Suppressor macrophage treated with lipopolysaccharide for 1 hour (primary cell): ENCODE results near the gene CXCL10.
"Not testable (repeated sequence)": the region's sequence is repeated elsewhere in the genome, so short reads cannot be mapped to it uniquely, and the experiment has no call there.

Experiments
- DNase-seq, 3 donors: peaks; one replicate each; pipeline ENCODE4 v3.0.0-alpha.2; 2020 to 2022

Gene CXCL10

DNA sequence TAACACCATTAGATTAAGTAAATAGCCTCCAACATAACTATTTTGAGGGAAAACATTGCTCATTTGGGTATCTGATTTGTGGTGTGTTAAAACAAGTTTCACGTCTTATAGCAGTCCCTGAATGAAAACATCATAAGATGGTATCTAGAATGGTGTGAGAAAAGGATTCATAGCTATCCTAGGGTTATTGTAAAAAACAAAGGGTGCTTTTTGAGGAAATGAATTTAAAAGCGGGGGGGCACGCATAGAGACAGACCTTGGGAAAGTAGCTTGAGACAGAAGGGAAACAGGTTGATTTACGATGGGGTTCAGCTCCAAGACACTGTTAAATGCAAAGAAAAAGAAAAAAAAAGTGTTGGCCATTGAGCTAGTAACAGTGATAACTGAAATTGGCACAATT, 768 bp upstream of the CXCL10 start:
- peak; percentile 53 to 73 (median 53) for DNase-seq

GRCh38 chr4:76022677-76023076, 620 bp downstream of the CXCL10 start:
- peak in 2 of 3 donors; percentile 36 to 85 for DNase-seq

- peak in 2 of 3 donors; percentile 46 to 88 for DNase-seq
These were observed 1.3 kb downstream of the CXCL10 start for GRCh38 chr4:76022031-76022430.

GRCh38 chr4:76017056-76017686, 6.1 kb downstream of the CXCL10 start:
- no peak for DNase-seq

- DNase-seq, result no peak
These were observed 6.9 kb downstream of the CXCL10 start for GRCh38 chr4:76016393-76016792.

DNA sequence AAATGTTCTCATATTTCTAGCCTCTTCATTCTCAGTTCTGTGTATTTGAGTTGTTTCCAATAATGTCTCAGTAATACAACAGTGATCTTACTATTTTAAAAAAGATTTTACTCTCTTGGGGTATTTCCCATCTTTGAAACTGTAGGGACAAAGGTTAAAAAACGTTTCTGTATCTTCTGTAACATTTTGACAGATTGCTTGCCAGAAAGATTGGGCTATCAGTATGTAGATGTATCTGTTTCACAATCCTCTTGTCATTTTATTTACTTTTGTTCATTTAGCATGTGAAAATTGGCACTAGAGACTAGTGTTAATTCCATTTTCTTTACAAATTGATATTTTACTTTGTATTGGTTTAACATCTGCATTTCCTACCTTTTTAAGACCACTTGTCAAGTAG, 9.8 kb downstream of the CXCL10 start:
- DNase-seq, result no peak

- DNase-seq, result no peak
These were observed 10.9 kb downstream of the CXCL10 start for GRCh38 chr4:76012388-76012801.

DNA sequence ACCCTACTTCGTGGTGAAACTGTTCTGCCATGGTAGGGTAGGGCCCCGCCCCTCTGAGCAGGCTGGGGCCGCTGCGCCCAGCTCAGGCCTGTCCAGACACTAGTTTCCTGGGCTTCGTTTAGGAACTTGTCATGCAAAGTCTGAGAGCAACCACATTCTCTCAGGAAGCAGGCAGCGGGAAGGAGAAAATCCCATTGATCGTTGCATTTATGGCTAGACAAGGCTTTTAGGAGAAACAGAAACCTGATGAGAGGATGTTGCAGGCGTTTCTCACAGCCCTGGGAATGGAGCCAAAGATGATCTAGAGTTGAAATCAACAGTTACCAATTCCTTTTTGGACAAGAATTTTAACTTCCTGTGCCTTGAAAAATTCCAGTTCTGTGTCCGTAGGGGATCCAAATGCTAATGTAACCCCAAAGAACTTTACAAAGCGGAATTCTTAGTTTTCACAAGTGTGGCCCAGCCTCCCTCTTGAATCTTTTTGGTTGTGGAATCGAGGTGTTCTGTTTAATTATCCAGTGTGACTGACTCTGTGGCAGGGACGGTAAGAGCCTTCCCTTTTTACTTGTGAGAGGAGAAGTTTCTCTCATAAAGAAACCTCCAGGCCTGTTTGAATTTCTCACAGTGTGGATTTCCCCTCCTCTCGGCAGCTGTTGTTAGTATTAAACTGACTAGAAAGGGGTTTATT, 11.5 kb downstream of the CXCL10 start:
- peak; percentile 79 to 98 (median 87) for DNase-seq

DNA sequence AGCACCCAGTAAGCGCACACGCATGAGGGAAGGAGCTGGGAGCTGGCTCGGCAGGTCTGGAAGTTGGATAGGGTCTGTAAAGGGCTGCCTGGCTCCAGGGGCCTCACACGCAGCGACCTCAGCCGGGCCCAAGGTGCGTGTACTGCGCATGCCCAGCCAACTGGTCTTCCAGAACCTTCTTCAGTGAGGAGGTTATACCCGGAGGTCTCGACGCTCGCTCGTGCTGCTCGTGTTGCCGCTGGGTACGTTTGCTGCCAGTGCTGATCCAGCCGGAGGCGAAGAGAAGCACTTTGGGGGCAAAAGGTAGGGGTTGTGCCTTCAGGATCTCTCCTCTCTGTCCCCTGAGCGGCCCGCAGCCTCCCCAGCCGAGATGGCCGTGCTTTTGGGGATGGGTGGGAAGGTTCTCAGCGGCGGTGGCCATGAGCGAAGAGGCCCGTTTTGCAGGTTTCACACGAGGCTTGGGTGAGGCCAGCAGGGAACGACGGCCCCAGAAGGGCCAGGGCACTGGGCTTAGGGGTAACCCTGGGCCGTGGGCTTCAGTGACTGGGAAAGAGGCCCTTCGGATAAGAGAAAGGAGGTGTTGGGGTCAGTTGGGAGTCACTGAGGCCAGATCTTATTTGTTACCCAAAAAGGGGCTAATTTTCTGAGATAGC, 12.2 kb downstream of the CXCL10 start:
- DNase-seq, result no peak

- DNase-seq, result no peak
These were observed 12.7 kb downstream of the CXCL10 start for GRCh38 chr4:76010576-76010975.

DNA sequence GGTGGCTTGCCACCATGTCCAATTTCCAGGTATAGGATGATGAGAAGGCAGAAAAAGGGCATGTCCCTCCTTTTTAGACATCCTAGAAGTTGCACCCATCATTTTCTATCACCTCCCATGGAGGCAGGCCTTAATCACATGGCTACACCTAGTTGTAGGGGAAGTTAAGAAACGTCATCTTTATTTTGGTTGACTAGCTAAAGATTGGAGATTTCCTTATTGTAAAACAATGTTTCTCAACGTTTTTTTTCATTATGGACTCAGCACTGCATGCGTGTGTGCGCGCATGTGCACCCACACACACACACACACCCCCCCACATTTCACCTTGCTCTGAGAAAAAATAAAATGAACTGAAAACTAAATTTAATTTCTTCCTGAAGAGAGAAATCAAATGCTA, 14.0 kb downstream of the CXCL10 start:
- peak; percentile 36 to 73 (median 44) for DNase-seq

GRCh38 chr4:76007089-76007862, 16.0 kb downstream of the CXCL10 start, which contains the start of gene CXCL9:
CXCL9 (minus strand) TSS chr4:76007509; CDS start chr4:76007449, 60 bp downstream.
- DNase-seq, result peak in 1 of 3 donors; percentile 76

DNA sequence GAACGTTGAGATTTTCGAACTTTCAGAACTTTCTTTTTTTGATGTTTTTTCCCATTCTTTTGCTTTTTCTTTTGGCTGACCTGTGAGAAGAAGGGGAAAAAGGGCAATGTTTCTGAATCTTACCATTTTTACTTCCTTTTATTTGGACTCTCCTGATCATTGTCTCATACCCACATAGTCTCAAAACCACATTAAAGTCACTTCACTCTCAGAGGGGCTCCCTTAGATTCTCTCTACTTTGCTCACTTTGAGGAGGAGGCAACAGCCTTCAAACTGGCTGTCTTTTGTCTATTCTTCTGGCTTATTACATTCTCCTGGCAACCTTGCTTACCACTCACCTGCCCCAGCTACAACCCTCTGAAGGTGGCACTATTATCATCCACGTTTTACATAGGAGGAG, 19.7 kb downstream of the CXCL10 start:
- no peak for DNase-seq

- DNase-seq, result peak; percentile 63 to 79 (median 73)
These were observed 20.3 kb downstream of the CXCL10 start for GRCh38 chr4:76003035-76003434.

GRCh38 chr4:76002176-76002575, 21.1 kb downstream of the CXCL10 start:
- peak; percentile 67 to 82 (median 72) for DNase-seq

GRCh38 chr4:76001700-76002099, 21.6 kb downstream of the CXCL10 start:
- DNase-seq, result peak; percentile 56 to 71 (median 59)

DNA sequence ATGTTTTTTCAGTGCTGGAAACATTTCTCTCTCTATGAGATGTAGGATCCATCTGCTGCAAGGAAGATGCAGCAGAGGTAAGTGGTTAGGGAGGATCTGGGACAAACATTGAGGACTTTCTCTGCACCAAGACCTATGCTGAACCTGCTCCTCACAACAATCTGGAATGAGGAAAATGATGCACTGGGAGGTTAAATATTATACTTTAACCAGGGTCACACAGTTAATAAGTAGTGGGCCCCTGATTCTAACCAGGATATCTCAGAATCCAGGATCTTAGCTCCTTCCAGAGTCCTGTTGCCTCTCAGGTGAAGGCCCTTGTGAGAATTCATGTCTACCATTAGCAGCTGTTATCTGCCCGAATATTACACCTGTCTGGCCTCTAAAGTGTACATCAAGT, 23.0 kb downstream of the CXCL10 start:
- no peak for DNase-seq

GRCh38 chr4:75998525-75999147, 24.7 kb downstream of the CXCL10 start:
- DNase-seq, result not testable (repeated sequence)

DNA sequence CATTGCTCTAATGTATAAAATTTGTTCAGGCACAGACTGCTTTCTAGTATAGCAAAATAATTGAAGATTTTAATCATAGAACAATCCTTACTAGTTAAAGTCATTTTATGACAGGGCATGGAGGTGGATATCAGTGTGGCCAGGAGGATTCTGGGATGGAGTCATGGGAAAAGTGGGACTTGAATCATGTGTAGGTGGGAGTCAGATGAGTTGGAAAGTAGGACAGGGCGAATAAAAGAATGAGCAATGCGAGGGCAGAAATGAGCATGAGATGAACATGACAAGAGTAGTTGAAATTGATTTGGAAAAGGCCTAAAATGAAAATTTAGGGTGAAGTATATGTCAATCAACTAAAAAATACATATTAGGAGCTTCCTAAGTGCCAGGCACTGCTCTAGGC, 25.4 kb downstream of the CXCL10 start:
- DNase-seq, result no peak

DNA sequence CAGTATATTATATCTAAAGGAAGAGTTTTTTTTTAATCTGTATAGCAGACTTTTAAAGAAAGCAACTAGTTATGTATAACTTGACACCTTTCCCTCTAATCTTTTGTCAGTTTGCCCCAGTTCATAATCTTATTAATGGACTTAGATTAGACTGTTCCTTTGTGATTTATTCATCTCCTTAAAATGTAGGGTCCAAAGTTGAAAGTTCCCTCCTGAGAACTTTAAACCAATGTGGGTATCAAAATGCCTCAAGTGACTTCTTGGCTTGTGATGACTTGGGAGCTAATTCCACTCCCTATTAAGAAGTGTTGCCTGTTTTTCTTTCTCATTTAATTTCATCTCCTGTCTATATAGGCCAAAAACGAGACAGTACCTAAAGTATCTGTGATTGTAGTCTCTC, 26.2 kb downstream of the CXCL10 start:
- no peak for DNase-seq

DNA sequence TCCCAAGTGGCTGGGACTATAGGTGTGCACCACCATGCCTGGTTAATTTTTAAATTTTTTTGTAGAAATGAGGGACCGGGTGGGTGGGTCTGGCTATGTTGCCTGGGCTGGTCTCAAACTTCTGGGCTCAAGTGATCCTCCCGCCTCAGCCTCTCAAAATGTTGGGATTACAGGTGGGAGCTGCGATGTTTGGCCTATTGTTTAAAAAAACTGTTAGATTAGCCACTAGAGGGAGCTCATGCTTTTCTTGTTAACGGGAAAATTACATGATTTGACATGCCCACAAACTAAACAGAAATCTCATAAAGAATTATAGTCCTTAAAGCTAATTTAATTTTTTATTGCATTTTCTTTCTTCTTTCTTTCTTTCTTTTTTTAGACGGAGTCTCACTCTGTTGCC, 27.6 kb downstream of the CXCL10 start:
- DNase-seq, result peak; percentile 80 to 91 (median 86)

DNA sequence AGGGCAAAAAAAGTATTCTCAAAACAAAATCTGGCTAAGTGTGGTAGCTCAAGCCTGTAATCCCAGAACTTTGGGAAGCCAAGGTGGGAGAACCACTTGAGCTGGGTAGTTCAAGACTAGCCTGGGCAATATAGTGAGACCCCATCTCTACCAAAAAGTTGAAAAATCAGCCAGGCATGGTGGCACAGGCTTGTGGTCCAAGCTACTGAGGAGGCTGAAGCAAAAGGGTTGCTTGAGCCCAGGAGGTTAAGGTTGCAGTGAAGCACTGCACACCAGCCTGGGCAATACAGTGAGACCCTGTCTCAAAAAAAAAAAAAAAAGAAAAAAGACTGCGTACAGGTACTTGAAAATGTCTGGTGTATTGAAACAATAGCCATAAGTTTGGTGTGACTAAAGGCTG, 30.8 kb downstream of the CXCL10 start:
- DNase-seq, result no peak
